ENCODE measurements around the gene NCOA7.
"Not testable (repeated sequence)": the region's sequence is repeated elsewhere in the genome, so short reads cannot be mapped to it uniquely, and the experiment has no call there.

Gene NCOA7

DNA sequence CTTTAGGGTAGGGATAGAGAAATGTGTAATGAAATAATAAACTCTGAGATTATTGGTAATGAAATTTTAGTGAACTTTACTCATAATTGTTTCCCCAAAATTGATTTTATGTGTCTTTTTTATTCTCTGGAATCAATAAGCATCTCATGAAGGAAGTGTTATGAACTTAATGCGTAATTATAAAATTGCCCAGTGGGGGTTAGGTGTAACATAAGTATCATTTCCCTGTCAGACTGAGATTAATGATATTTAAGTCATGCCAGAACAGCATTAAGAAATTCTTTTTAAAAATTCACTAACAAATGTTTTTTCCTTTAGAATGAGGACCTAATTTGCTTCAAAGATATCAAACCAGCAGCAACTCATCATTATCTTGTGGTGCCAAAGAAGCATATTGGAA lies 175.8 kb downstream of the NCOA7 start:
- DNase-seq: no peak
- Histone ChIP-seq H3K9me2 (replicated peaks; ENCODE audit: insufficient read depth, low read length) (no peaks in the 10 kb centered on the region), H4K20me1 (ENCODE audit: insufficient read depth, low read length) (no peaks in the 10 kb centered on the region; the same call in 1 of the 2 replicates), H3K4me1 (ENCODE audit: low read length) (no peaks in the 10 kb centered on the region), H3K27ac (ENCODE audit: low read length) (no peak overlapping the region), H2AFZ (ENCODE audit: low read length) (no peak overlapping the region), H3K4me2 (ENCODE audit: low read depth, low read length) (no peak overlapping the region), H3K79me2 (ENCODE audit: low read length) (peaks cover 6% of the 10 kb centered on the region; the same call in 1 of the 2 replicates), H3K9ac (ENCODE audit: low read length) (no peak overlapping the region), H3F3A (ENCODE audit: insufficient read depth, low read length) (no peaks in the 10 kb centered on the region), H3K27me3 (replicated peaks; ENCODE audit: insufficient read depth, low read length) (no peaks in the 10 kb centered on the region), H3K9me3 (replicated peaks; ENCODE audit: insufficient read depth, low read length) (no peaks in the 10 kb centered on the region), H3K36me3 (replicated peaks; ENCODE audit: insufficient read depth, low read length) (no peaks in the 10 kb centered on the region), H3K4me3 (ENCODE audit: low read length) (no peak overlapping the region)
- TF ChIP-seq EZH2phosphoT487 (IDR thresholded peaks at IDR 0.05; ENCODE audit: low read length): no peak
- no peak for TF ChIP-seq EZH2 (optimal IDR thresholded peaks at IDR 0.05; ENCODE audit: low read depth, low read length)
- TF ChIP-seq, protein P1, sequence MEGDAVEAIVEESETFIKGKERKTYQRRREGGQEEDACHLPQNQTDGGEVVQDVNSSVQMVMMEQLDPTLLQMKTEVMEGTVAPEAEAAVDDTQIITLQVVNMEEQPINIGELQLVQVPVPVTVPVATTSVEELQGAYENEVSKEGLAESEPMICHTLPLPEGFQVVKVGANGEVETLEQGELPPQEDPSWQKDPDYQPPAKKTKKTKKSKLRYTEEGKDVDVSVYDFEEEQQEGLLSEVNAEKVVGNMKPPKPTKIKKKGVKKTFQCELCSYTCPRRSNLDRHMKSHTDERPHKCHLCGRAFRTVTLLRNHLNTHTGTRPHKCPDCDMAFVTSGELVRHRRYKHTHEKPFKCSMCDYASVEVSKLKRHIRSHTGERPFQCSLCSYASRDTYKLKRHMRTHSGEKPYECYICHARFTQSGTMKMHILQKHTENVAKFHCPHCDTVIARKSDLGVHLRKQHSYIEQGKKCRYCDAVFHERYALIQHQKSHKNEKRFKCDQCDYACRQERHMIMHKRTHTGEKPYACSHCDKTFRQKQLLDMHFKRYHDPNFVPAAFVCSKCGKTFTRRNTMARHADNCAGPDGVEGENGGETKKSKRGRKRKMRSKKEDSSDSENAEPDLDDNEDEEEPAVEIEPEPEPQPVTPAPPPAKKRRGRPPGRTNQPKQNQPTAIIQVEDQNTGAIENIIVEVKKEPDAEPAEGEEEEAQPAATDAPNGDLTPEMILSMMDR (IDR thresholded peaks at IDR 0.05; ENCODE audit: low read length): no peak

DNA sequence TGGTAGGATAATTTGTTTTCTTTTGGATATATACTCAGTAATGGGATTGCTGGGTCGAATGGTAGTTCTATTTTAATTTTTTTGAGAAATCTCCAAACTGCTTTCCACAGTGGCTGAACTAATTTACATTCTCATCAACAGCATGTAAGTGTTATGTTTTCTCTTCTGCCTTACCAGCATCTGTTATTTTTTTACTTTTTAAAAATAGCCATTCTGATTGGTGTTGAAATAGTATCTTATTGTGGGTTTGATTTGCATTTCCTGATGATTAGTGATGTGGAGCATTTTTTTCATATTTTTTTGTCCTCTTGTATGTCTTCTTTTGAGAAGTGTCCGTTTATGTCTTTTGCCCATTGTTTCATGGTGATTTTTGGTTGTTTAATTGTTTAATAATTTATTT lies 177.7 kb downstream of the NCOA7 start:
- Histone ChIP-seq H3K36me3 (replicated peaks; ENCODE audit: insufficient read depth, low read length) (no peaks in the 10 kb centered on the region), H3K4me3 (ENCODE audit: low read length) (no peak overlapping the region), H4K20me1 (ENCODE audit: insufficient read depth, low read length) (no peaks in the 10 kb centered on the region; the same call in 1 of the 2 replicates), H3K9ac (ENCODE audit: low read length) (no peak overlapping the region), H3K79me2 (ENCODE audit: low read length) (no peaks in the 10 kb centered on the region), H3F3A (ENCODE audit: insufficient read depth, low read length) (no peaks in the 10 kb centered on the region), H3K27me3 (replicated peaks; ENCODE audit: insufficient read depth, low read length) (no peaks in the 10 kb centered on the region), H2AFZ (ENCODE audit: low read length) (no peak overlapping the region), H3K27ac (ENCODE audit: low read length) (no peak overlapping the region), H3K9me2 (replicated peaks; ENCODE audit: insufficient read depth, low read length) (no peaks in the 10 kb centered on the region), H3K9me3 (replicated peaks; ENCODE audit: insufficient read depth, low read length) (no peaks in the 10 kb centered on the region), H3K4me2 (ENCODE audit: low read depth, low read length) (no peak overlapping the region), H3K4me1 (ENCODE audit: low read length) (no peaks in the 10 kb centered on the region)
- DNase-seq: no peak
- TF ChIP-seq, protein P1 (IDR thresholded peaks at IDR 0.05; ENCODE audit: low read length): no peak
- TF ChIP-seq EZH2phosphoT487 (IDR thresholded peaks at IDR 0.05; ENCODE audit: low read length) (no peak), EZH2 (optimal IDR thresholded peaks at IDR 0.05; ENCODE audit: low read depth, low read length) (no peak)

DNA sequence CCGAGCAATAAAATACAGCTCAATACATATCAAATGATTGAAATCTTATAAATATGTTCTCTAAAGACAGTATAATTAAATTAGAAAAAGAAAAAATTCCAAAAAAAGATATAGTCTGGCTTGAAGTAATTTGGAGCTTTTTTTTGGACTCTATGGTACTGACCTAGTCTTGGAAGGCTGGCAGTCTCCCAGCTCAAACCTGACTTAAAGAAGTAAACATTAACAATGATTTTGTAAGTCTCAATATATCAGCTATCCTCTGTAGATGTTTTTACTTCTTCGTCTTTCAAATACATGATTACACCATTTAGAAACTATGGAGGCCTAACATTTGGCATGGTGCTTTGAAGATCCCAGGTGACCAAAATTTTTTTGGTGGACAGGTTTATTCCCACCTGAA lies 180.0 kb downstream of the NCOA7 start:
- H4K20me1 ChIP-seq (ENCODE audit: insufficient read depth, low read length): no peaks in the 10 kb centered on the region; the same call in 1 of the 2 replicates
- H3K4me1 ChIP-seq (ENCODE audit: low read length): no peaks in the 10 kb centered on the region
- DNase-seq: no peak
- H3K4me2 ChIP-seq (ENCODE audit: low read depth, low read length): no peak overlapping the region
- H3K9me3 ChIP-seq (replicated peaks; ENCODE audit: insufficient read depth, low read length): no peaks in the 10 kb centered on the region
- H3K79me2 ChIP-seq (ENCODE audit: low read length): no peaks in the 10 kb centered on the region
- H3K36me3 ChIP-seq (replicated peaks; ENCODE audit: insufficient read depth, low read length): no peaks in the 10 kb centered on the region; the same call in 1 of the 2 replicates
- no peaks in the 10 kb centered on the region for H3F3A ChIP-seq (ENCODE audit: insufficient read depth, low read length)
- H3K9me2 ChIP-seq (replicated peaks; ENCODE audit: insufficient read depth, low read length): no peaks in the 10 kb centered on the region
- no peak overlapping the region for H3K9ac ChIP-seq (ENCODE audit: low read length)
- H3K27ac ChIP-seq (ENCODE audit: low read length): no peak overlapping the region
- no peak overlapping the region for H3K4me3 ChIP-seq (ENCODE audit: low read length)
- TF ChIP-seq EZH2 (optimal IDR thresholded peaks at IDR 0.05; ENCODE audit: low read depth, low read length): no peak
- TF ChIP-seq, protein P1 (IDR thresholded peaks at IDR 0.05; ENCODE audit: low read length): no peak
- no peak for TF ChIP-seq EZH2phosphoT487 (IDR thresholded peaks at IDR 0.05; ENCODE audit: low read length)
- H2AFZ ChIP-seq (ENCODE audit: low read length): no peak overlapping the region
- no peaks in the 10 kb centered on the region for H3K27me3 ChIP-seq (replicated peaks; ENCODE audit: insufficient read depth, low read length)

DNA sequence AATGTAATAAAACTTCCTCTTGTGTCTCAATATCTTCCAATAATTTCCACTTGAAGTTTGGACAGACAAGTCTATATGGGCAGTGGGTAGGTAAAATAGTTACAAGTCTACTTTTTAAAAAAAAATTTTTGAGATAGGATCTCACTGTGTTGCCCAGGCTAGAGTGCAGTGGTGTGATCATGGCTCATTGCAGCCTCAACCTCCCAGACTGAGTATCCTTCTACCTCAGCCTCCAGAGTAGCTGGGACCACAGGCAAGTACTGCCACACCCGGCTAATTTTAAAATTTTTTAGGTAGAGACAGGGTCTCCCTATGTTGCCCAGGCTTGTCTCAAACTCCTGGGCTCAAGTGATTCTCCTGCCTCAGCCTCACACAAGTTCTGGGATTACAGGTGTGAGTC lies 181.7 kb downstream of the NCOA7 start:
- not testable (repeated sequence) for H3K4me2 ChIP-seq (ENCODE audit: low read depth, low read length); H2AFZ ChIP-seq (ENCODE audit: low read length); H3K9ac ChIP-seq (ENCODE audit: low read length); H3K27ac ChIP-seq (ENCODE audit: low read length); H3K27me3 ChIP-seq (replicated peaks; ENCODE audit: insufficient read depth, low read length); H3K9me3 ChIP-seq (replicated peaks; ENCODE audit: insufficient read depth, low read length); H3K4me1 ChIP-seq (ENCODE audit: low read length); H3F3A ChIP-seq (ENCODE audit: insufficient read depth, low read length); H4K20me1 ChIP-seq (ENCODE audit: insufficient read depth, low read length); H3K4me3 ChIP-seq (ENCODE audit: low read length); H3K36me3 ChIP-seq (replicated peaks; ENCODE audit: insufficient read depth, low read length); H3K79me2 ChIP-seq (ENCODE audit: low read length); DNase-seq; H3K9me2 ChIP-seq (replicated peaks; ENCODE audit: insufficient read depth, low read length)

All from MM.1S (cell line).